DOHH2 (cell line): ENCODE results near the gene NUCB1.

Experiments
- EZH2phosphoT487 ChIP-seq: fragments of 200-600 bp; sonication (generic); IDR thresholded peaks from 2 replicates; pipeline ENCODE4 v1.6.1; 2017; ENCODE audit warnings: borderline replicate concordance, mild to moderate bottlenecking, antibody characterized with exemption, low read length, moderate library complexity, mixed read lengths
- TF ChIP-seq, protein P1 (sequence below): fragments of 200-600 bp; sonication (generic); IDR thresholded peaks from one replicate; pipeline ENCODE4 v1.5.1; 2014; ENCODE audit warnings: antibody characterized with exemption, mild to moderate bottlenecking, low read depth, low read length; ENCODE audit not compliant: poor library complexity, severe bottlenecking

- TF ChIP-seq, protein P1, sequence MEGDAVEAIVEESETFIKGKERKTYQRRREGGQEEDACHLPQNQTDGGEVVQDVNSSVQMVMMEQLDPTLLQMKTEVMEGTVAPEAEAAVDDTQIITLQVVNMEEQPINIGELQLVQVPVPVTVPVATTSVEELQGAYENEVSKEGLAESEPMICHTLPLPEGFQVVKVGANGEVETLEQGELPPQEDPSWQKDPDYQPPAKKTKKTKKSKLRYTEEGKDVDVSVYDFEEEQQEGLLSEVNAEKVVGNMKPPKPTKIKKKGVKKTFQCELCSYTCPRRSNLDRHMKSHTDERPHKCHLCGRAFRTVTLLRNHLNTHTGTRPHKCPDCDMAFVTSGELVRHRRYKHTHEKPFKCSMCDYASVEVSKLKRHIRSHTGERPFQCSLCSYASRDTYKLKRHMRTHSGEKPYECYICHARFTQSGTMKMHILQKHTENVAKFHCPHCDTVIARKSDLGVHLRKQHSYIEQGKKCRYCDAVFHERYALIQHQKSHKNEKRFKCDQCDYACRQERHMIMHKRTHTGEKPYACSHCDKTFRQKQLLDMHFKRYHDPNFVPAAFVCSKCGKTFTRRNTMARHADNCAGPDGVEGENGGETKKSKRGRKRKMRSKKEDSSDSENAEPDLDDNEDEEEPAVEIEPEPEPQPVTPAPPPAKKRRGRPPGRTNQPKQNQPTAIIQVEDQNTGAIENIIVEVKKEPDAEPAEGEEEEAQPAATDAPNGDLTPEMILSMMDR: no peak
- TF ChIP-seq EZH2phosphoT487: no peak
Measured at GRCh38 chr19:48918801-48919247, 18.7 kb downstream of the NUCB1 start.
